ENCODE measurements around the gene SMIM3.

DNA sequence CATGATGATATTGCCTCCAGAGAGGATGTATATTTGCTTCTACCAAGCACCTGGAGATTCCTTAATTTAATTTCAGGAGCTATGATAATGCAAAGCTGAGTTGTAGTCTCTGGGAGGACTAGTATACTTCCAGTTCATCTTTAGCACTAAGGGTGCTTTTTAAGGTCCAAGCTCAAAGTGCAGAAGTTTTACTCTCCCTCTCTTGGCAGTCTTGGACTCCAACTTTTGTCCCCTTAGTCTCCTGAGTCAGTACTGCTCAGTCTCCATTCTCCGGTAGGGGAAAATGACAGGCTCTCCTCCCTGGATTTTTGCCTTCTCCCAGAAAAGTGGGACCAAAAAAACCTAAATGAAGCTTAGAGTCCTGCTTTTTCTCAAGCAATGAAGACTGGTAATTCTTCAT, 8.3 kb downstream of the SMIM3 start:
- TF ChIP-seq, protein P1, sequence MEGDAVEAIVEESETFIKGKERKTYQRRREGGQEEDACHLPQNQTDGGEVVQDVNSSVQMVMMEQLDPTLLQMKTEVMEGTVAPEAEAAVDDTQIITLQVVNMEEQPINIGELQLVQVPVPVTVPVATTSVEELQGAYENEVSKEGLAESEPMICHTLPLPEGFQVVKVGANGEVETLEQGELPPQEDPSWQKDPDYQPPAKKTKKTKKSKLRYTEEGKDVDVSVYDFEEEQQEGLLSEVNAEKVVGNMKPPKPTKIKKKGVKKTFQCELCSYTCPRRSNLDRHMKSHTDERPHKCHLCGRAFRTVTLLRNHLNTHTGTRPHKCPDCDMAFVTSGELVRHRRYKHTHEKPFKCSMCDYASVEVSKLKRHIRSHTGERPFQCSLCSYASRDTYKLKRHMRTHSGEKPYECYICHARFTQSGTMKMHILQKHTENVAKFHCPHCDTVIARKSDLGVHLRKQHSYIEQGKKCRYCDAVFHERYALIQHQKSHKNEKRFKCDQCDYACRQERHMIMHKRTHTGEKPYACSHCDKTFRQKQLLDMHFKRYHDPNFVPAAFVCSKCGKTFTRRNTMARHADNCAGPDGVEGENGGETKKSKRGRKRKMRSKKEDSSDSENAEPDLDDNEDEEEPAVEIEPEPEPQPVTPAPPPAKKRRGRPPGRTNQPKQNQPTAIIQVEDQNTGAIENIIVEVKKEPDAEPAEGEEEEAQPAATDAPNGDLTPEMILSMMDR (IDR thresholded peaks at IDR 0.05; ENCODE audit: insufficient read depth, low read length, poor library complexity, severe bottlenecking) = no peak
- no peak for TF ChIP-seq EZH2phosphoT487 (conservative IDR thresholded peaks at IDR 0.05; ENCODE audit: low read length)
